ENCODE data around the gene GADL1.

Gene GADL1

DNA sequence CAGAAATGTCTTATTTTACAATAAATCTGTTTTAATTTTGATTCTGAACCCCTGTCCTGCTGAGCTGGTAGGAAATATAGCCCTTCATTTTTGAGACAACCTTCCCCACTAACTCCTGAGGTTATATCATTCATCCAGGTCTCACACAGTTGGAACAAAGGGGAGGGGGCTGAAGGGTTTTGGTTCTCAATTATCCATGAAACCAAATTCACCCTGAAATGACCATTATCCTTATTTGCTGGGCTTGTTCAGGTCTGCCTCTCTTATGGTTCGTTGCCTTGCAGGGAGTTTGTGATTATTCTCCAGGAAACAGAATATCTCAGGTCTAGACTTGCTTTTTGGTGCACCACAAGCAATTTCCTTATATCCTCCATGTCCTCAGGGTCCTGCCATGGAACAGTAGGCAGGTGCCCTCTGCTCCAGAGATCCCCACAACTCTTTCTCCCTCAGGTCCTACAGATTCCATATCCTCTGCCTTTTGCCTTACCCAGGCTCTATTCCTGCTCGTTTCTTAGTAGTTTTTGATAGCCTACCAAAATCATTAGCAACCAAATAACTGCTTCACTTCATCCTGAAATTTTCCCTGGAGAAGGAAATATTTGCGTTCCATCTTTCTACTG lies 193.6 kb downstream of the GADL1 start:
- in situ Hi-C loops (cut with HindIII; ENCODE audit: low sequenced_read_pairs), result loop anchor here (25.0 kb wide), 1 partner anchor 664 kb away; no protein-coding TSS in a partner anchor
- TF ChIP-seq, protein P1, sequence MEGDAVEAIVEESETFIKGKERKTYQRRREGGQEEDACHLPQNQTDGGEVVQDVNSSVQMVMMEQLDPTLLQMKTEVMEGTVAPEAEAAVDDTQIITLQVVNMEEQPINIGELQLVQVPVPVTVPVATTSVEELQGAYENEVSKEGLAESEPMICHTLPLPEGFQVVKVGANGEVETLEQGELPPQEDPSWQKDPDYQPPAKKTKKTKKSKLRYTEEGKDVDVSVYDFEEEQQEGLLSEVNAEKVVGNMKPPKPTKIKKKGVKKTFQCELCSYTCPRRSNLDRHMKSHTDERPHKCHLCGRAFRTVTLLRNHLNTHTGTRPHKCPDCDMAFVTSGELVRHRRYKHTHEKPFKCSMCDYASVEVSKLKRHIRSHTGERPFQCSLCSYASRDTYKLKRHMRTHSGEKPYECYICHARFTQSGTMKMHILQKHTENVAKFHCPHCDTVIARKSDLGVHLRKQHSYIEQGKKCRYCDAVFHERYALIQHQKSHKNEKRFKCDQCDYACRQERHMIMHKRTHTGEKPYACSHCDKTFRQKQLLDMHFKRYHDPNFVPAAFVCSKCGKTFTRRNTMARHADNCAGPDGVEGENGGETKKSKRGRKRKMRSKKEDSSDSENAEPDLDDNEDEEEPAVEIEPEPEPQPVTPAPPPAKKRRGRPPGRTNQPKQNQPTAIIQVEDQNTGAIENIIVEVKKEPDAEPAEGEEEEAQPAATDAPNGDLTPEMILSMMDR (IDR thresholded peaks at IDR 0.05; ENCODE audit: low read depth, low read length, missing control alignments), result no peak
- no peak overlapping the region for H3K4me3 ChIP-seq (ENCODE audit: low read depth, low read length)
- DNase-seq (ENCODE audit: low read depth), result no peak

DNA sequence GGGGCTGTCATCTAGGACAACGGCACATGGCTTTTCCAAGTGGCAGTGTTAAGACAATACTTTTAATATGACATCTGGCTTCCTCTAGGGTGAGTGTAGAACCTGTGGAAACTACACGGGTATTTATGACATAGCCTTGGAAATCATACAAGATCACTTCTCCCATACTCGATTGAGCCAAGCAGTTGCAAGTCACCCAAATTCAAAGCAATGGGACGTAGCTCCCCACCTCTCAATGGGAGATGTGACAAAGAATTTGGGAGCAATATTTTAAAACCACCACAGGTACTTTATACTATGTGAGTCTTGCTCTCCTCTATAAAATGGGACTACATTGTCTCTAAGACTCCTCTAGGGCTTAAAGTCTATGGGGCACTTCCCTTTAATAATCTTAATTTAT lies 194.5 kb downstream of the GADL1 start:
- DNase-seq (ENCODE audit: low read depth), result no peak
- TF ChIP-seq, protein P1 (IDR thresholded peaks at IDR 0.05; ENCODE audit: low read depth, low read length, missing control alignments), result no peak
- H3K4me3 ChIP-seq (ENCODE audit: low read depth, low read length), result no peak overlapping the region
- in situ Hi-C loops (cut with HindIII; ENCODE audit: low sequenced_read_pairs), result loop anchor here (25.0 kb wide), 1 partner anchor 663 kb away; no protein-coding TSS in a partner anchor

DNA sequence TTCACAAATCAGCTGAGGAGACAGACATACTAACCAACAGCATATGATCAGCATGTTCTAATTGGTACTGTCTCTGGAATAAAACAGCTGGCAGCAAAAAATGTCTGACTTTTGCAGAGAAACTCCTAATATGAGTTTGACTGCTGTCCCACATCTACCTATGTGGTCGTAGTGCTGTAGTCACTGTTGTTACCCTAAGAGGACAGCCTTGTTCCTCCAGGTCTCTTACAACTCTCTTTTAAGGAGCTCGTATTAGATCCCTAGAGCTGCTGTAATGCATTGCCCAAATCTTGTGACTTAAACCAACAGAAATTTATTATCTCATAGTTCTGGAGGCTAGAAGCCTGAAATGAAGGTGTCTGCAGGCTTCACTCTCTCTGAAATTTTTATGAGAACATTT lies 195.9 kb downstream of the GADL1 start:
- DNase-seq (ENCODE audit: low read depth), result no peak
- H3K4me3 ChIP-seq (ENCODE audit: low read depth, low read length), result no peak overlapping the region
- TF ChIP-seq, protein P1 (IDR thresholded peaks at IDR 0.05; ENCODE audit: low read depth, low read length, missing control alignments), result no peak
- in situ Hi-C loops (cut with HindIII; ENCODE audit: low sequenced_read_pairs), result no loop called here

DNA sequence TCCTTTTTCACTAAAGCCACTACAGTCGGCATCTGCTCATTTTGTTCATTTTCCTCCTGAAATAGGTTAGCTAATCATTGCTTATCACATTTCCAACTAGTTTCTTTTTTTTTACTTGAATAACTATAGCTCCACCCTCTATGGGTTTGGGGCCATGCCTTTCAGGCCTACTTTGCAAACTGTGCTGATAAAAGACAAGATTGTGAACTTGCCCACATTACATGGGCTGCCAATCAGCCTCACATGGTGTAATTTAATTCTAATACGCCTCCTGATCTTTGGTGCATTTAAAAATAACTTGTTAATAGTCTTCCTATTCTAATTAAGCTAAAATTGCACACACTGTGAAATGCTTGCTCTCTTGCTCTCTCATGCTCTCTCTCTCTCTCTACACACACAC lies 197.6 kb downstream of the GADL1 start:
- no peak for DNase-seq (ENCODE audit: low read depth)
- no peak overlapping the region for H3K4me3 ChIP-seq (ENCODE audit: low read depth, low read length)
- in situ Hi-C loops (cut with HindIII; ENCODE audit: low sequenced_read_pairs), result no loop called here
- TF ChIP-seq, protein P1 (IDR thresholded peaks at IDR 0.05; ENCODE audit: low read depth, low read length, missing control alignments), result no peak

- DNase-seq (ENCODE audit: low read depth), result no peak
- H3K4me3 ChIP-seq (ENCODE audit: low read depth, low read length), result no peak overlapping the region
- in situ Hi-C loops (cut with HindIII; ENCODE audit: low sequenced_read_pairs), result no loop called here
- TF ChIP-seq, protein P1 (IDR thresholded peaks at IDR 0.05; ENCODE audit: low read depth, low read length, missing control alignments), result no peak
Measured at GRCh38 chr3:30696403-30696819, 198.1 kb downstream of the GADL1 start.

GRCh38 chr3:30695302-30696061 lies 199.0 kb downstream of the GADL1 start:
- H3K4me3 ChIP-seq (ENCODE audit: low read depth, low read length), result no peak overlapping the region
- in situ Hi-C loops (cut with HindIII; ENCODE audit: low sequenced_read_pairs), result no loop called here
- TF ChIP-seq, protein P1 (IDR thresholded peaks at IDR 0.05; ENCODE audit: low read depth, low read length, missing control alignments), result no peak
- DNase-seq (ENCODE audit: low read depth), result no peak
